NCI-H1048 (cell line): ENCODE results near the gene LHPP.
"Not testable (repeated sequence)": the region's sequence is repeated elsewhere in the genome, so short reads cannot be mapped to it uniquely, and the experiment has no call there.

ENCODE experiments used
- DNase-seq: peaks from one replicate; lab custom pipeline; 2025; lab: John Stamatoyannopoulos, UW

Gene LHPP

DNA sequence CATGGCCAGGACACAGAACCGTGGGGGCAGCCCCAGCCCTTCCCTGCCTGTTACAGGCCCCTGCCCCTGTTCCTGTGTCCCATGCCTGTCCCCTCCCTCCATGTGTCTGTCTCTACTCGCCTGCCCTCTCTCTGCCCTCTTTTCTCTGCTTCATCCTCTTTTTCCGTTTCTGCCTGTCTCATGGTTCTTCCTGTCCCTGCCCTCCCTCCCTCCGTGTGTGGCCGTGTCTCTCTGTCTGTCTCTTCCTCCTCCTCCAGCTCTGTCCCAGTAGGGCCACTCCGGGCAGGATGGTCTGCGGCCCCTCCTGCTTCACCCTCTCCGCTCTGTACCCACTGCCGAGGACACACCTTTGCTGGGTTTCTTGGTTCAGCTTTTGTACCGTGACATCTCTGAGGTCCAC, 145.2 kb downstream of the LHPP start:
- DNase-seq: no peak

GRCh38 chr10:124607693-124608092, 146.1 kb downstream of the LHPP start:
- DNase-seq: no peak

- DNase-seq: no peak
Observed at GRCh38 chr10:124608093-124608721, 146.6 kb downstream of the LHPP start.

- DNase-seq: no peak
Observed at GRCh38 chr10:124609698-124610097, 148.1 kb downstream of the LHPP start.

- not testable (repeated sequence) for DNase-seq
Observed at GRCh38 chr10:124610186-124610585, 148.6 kb downstream of the LHPP start.

GRCh38 chr10:124610851-124611250, 149.2 kb downstream of the LHPP start:
- not testable (repeated sequence) for DNase-seq

- DNase-seq: no peak
Observed at GRCh38 chr10:124611738-124612137, 150.1 kb downstream of the LHPP start.

GRCh38 chr10:124612611-124613498, 151.2 kb downstream of the LHPP start:
- no peak for DNase-seq

GRCh38 chr10:124614003-124614659, 152.5 kb downstream of the LHPP start:
- DNase-seq: no peak

GRCh38 chr10:124615259-124615658, 153.6 kb downstream of the LHPP start:
- no peak for DNase-seq

DNA sequence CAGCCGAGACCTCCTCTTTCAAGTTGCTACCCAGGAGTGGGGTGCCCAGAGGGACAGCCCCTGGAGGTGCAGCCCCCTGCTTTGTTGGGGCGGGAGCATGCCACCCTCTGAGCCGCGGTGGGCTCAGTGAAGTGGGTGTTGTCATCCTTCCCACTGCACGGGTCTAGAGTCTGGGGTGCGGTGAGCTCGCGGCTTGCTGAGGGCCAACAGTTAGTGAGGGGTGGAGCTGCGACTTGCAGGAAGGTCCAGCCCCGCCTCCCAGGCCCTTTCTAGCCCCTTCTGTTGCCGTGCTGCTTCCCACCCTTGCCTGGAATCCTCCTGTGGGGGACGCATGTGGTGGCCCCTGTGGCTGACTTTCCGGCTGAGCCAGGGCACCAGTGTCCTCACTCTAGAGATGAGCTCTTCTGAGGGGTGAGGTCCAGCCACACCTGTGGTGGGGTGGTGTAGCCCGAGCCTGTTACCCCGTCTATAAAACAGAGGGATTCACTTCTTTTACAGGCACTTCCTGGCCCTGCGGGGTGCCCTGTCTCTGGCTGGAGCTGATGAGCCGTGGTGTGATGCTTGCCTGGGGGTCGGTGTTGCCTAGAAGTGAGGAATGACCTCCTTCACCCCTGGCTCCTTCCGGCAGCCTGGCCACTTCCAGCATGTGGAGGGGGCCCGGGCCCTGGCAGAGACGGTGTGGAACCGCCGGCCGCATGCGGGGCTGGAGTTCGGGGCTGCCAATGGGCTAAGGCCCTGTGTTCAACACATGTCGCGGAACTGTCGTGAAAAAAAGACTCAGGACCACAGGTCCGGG, 154.6 kb downstream of the LHPP start:
- no peak for DNase-seq

DNA sequence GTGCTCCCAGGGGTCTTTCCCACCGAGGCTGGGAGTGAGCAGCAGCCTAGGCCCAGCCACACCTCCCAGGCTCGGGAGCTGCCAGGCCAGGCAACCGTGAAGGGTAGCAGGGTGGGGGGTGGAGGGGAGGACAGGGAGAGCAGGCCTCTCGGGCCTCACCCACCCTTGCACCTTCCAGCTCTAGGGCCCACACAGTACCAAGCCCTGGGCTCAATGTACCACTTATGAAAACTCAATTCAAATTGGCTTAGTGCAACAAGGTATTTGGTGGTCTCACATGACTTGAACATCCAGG, 155.2 kb downstream of the LHPP start:
- no peak for DNase-seq

- DNase-seq: no peak
Observed at GRCh38 chr10:124618470-124619073, 156.9 kb downstream of the LHPP start.

DNA sequence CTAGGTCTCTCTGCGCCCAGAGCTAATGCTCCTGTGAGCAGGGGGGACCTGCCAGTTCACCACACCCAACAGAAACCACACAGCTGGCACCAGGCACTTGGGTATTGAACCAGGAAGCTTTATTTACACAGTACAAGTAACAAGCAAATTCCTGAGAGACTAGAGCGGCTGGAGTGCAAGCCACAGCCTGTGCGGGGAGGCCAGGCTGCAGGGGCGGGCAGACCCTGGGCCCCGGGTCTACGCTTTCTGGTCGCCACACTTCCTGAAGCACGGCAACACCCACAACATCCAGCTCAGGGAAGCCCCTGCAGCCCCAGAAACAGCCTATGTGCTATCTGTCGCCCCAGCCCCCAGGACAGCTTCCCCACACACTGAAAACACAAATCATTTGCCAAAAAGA, 157.6 kb downstream of the LHPP start:
- DNase-seq: no peak

DNA sequence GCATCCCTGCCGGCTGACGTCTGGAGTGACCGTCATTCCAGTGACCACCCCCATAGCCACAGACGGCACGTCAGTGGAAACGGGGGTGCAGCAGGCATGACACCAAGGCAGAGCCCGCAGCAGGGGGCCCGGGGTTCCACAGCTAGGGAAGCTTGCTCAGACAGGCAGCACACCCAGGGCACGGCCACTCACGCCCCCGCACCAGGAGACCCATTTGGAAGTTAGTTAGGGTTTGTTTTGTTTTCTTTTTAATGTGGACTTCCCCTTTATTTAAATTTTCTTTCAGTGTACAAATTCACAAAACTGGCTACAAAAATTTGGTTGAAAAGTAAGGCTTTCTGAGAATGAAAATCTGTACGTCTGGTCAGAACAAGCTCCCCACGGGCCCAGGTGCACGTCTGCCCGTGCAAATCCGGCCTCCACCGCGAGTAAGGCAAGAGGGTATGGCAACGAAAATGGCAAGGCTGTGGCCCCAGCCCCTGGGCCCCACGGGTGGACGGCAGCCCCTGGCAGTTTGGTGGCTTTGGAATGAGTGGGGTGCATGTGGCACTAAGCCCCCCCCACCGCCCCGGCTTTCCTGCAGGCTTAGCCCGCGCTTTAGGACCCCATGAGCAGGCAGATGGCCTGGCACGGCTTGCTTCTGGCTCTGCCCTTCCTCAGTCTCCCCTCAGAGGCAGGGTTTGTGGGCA, 158.3 kb downstream of the LHPP start:
- no peak for DNase-seq

DNA sequence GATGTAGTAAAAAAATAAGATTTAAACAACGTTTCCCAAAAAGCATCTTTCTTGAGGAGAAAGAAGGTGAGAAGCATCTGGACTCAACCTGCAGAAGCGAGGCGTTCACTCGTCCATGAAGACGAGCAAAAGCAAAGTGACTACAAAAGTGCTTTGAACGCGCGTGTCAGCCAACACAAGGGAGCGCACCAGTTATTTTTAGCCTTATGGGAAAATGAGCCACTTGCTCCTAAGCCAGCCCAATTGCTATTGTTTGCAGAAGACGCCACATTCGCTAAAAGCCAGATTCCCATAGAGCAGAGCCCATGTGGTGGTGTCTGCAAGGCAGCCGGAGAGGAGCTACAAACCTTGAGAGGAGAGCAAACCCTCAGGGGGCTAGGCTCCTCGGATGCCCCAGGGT, 160.0 kb downstream of the LHPP start:
- no peak for DNase-seq

DNA sequence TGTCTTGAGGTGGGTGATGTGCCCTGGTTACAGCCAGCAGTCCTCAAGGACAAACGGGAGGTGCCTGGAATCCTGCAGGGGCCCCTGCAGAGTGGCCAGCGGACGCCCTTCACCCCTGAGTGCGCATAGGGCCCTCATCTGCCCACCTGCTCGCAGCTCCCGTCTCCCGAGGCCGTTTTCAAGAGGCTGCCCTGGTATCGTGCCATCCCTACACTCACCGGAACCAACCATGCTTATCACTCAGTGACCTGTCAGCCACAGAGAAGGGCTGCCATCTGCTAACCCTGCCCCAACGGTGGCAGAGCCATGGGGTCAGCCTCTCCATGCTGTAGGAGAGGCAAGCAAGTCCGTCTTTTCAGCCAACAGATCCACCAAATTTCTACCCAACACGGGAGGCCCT, 160.5 kb downstream of the LHPP start:
- no peak for DNase-seq

DNA sequence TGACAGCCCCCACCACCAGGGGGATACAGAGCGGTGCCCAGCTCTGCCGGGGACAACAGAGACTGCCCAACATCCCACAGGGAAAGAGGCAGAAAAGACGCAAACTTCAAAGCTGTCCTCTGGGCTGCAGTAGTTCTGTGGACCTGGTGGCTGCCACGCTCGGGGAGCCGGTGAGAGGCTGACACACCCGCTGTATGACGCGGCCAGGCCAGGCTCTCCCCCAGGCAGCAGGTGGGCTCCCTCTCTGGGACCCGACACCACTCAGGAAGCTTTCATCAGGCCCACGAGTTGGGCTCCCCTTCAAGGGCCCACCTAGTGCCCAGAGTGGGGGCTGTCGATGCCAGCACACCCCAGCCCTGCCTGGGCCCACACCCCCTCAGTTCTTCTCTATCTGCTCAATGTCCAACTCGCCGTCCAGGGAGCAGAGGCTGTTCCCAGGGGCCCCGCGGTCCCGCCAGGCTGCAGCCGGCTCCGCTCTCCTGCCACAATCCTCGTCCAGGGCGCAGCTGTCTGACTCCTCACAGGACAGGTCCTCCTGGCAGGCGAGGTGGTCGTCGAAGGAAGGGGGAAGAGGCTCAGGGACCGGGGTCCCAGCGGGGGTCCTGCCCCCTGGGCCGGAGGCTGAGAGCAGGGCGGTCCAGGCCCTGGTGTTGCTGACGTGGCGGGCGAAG, 161.4 kb downstream of the LHPP start:
- DNase-seq: no peak

- no peak for DNase-seq
Observed at GRCh38 chr10:124624006-124624405, 162.4 kb downstream of the LHPP start.

- no peak for DNase-seq
Observed at GRCh38 chr10:124624466-124624865, 162.8 kb downstream of the LHPP start.

GRCh38 chr10:124624895-124625294, 163.3 kb downstream of the LHPP start:
- no peak for DNase-seq
